Activated CD8-positive, alpha-beta memory T cell treated with anti-CD3 and anti-CD28 coated beads for 48 hours (primary cell): Measurements from ENCODE around the gene TPSAB1.

Experiments
- DNase-seq, 3 experiments: peaks; one replicate each; pipeline ENCODE4 v3.0.0-alpha.2; 2020; ENCODE audit warnings: low read depth in 2 of 3, low spot score in 2 of 3

The TPSAB1 gene

GRCh38 chr16:1283996-1284616 lies 43.6 kb downstream of the TPSAB1 start:
- DNase-seq = no peak

DNA sequence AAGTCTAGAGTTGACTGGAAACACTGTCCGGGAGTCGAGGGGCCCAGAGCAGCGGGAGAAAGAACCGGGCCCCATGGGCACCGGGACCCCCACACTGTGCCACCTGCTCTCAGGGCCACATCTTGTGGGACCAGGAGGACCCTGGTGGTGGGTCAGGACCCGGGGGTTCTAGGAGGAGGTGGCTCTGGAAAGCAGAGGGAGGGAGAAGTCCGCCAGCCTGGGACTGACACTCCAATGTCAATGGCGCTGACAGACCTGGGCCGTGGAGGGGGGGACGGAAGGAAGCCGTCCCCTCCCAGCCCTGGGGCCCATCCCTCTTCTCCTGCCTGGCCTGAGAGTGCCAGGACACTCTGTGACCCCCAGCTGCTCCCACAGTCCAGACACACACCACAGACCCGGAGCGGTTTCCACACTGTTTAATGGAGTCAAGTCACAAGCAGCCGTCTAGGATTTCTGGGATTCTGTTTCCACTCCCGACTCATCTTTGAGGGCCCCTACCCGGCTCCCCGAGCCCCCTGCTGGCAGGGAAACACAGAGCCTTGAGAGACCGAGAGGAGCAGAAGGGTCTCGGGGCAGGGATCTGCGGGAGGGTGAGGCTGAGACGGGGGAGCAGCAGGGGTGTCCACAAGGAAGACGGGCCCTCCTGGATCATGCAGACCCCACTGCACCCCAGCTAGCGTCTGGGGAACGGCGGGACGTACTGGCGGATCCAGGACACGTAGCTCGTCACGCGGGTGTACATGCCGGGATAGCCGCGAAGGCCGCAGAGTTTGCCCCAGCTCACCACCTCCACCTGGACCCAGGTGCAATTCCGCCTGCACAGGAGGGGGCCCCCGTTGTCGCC lies 45.4 kb downstream of the TPSAB1 start:
- DNase-seq = no peak

GRCh38 chr16:1286513-1287094 lies 46.1 kb downstream of the TPSAB1 start:
- no peak for DNase-seq

GRCh38 chr16:1287982-1288670 lies 47.6 kb downstream of the TPSAB1 start:
- DNase-seq = no peak

- no peak for DNase-seq
Measured at GRCh38 chr16:1288813-1289476, 48.4 kb downstream of the TPSAB1 start.

GRCh38 chr16:1289477-1289866 lies 49.0 kb downstream of the TPSAB1 start:
- DNase-seq = no peak

DNA sequence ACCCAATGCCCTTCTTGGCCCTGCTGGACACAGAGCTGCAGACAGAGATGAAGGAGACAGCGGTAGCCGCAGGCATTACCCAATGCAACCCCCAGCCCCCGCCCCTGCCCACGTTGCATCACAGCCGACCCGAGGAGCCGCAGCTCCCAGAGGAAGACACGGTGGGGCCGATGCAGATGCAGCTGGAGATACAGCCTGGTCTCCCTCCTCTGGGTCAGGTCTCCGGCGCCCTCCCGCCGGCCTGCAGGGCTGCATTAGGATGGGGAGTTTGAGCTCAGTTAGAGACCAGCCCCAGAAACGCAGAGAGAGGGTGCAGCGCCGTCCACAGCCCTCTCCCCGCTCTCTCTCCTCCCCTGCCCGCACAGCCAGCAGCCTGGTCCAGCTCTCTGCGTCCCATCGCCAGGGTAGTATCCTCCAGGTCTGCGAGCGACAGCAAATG lies 49.6 kb downstream of the TPSAB1 start:
- no peak for DNase-seq

- DNase-seq = no peak
Measured at GRCh38 chr16:1290860-1291575, 50.5 kb downstream of the TPSAB1 start.

- no peak for DNase-seq
Measured at GRCh38 chr16:1291576-1291974, 51.1 kb downstream of the TPSAB1 start.
